Measurements from ENCODE around the gene CAMTA1. TPM values are rescaled to one million over a fixed set of nuclear protein-coding genes. Genes with fewer than 3 reads are reported as not detected.

Gene CAMTA1
- total RNA-seq, 1 experiment from 2014 or later = 82.2 TPM

DNA sequence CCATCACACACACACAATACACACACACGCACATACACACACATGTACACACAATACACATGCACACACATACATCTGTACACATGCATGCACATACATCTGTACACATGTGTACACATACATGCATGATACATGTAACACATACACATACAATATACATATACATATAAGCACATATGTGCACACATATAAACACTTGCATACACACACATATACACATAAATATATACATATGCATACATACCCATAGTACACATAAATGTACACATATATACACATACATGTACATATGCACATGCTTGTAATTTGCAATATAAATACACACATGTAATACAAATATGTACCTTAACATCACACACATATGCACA is 703.2 kb downstream of the CAMTA1 start:
- BruUV-seq (replicated peaks) = no TSS peak
- Histone ChIP-seq H3K4me1 (ENCODE audit: control insufficient read depth, insufficient read depth, low read length) (no peaks in the 10 kb centered on the region), H3K36me3 (ENCODE audit: control insufficient read depth, insufficient read depth, low read length) (no peaks in the 10 kb centered on the region), H3K27ac (ENCODE audit: low read length) (no peak overlapping the region), H3K4me3 (ENCODE audit: low read depth in 2 of 2, low read length in 2 of 2) (no peak overlapping the region), H3K27me3 (ENCODE audit: control insufficient read depth, insufficient read depth, low read length) (no peaks in the 10 kb centered on the region), H3K9me3 (ENCODE audit: control insufficient read depth, insufficient read depth, low read depth, low read length) (no peaks in the 10 kb centered on the region)
- TF ChIP-seq POLR2AphosphoS5 (IDR thresholded peaks at IDR 0.05; ENCODE audit: low read depth, low read length) = no peak
- TF ChIP-seq, protein P1, sequence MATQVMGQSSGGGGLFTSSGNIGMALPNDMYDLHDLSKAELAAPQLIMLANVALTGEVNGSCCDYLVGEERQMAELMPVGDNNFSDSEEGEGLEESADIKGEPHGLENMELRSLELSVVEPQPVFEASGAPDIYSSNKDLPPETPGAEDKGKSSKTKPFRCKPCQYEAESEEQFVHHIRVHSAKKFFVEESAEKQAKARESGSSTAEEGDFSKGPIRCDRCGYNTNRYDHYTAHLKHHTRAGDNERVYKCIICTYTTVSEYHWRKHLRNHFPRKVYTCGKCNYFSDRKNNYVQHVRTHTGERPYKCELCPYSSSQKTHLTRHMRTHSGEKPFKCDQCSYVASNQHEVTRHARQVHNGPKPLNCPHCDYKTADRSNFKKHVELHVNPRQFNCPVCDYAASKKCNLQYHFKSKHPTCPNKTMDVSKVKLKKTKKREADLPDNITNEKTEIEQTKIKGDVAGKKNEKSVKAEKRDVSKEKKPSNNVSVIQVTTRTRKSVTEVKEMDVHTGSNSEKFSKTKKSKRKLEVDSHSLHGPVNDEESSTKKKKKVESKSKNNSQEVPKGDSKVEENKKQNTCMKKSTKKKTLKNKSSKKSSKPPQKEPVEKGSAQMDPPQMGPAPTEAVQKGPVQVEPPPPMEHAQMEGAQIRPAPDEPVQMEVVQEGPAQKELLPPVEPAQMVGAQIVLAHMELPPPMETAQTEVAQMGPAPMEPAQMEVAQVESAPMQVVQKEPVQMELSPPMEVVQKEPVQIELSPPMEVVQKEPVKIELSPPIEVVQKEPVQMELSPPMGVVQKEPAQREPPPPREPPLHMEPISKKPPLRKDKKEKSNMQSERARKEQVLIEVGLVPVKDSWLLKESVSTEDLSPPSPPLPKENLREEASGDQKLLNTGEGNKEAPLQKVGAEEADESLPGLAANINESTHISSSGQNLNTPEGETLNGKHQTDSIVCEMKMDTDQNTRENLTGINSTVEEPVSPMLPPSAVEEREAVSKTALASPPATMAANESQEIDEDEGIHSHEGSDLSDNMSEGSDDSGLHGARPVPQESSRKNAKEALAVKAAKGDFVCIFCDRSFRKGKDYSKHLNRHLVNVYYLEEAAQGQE (IDR thresholded peaks at IDR 0.05; ENCODE audit: insufficient read depth in 1 of 2, low read depth in 2 of 2, low read length in 1 of 2) = no peak
- POLR2A ChIA-PET = no interaction called here
- ATAC-seq = no peak
- DNase-seq (ENCODE audit: low read depth, low spot score) = no peak
- in situ Hi-C loops (cut with HindIII; ENCODE audit: low pct_unique_long_range_greater_than_20kb, low sequenced_read_pairs) = no loop called here
- intact Hi-C loops (cut with micrococcal nuclease; ENCODE audit: unreplicated experiment) = no loop called here
- CTCF ChIA-PET = no interaction called here

DNA sequence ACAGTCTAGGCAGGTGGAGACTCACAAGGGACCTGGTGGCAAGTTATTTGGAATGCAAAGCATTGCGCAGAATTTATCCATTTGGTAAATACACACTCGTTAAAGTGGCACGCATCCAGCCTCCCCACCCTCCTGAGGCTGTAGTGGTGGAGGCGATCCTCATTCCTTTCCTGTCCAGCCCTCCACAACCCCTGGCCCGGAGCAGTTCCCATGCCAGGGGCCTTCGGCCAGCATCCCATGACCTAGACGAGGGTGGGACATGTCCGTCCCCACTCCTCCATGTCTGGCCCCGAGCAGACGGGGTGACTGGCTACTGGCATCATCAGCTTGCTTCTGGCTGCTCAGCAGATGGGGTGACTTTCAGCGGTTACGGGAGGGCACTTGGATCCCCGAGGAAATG is 704.3 kb downstream of the CAMTA1 start:
- no peak for DNase-seq (ENCODE audit: low read depth, low spot score)
- TF ChIP-seq TCF7L2 (IDR thresholded peaks at IDR 0.05; ENCODE audit: low read depth, low read length) (no peak), SIN3A (IDR thresholded peaks at IDR 0.05; ENCODE audit: borderline replicate concordance, insufficient read depth, low read depth, low read length) (no peak)
- TF ChIP-seq, protein P1 (IDR thresholded peaks at IDR 0.05; ENCODE audit: insufficient read depth in 1 of 2, low read depth in 2 of 2, low read length in 1 of 2) = no peak
- TF ChIP-seq, protein P2, sequence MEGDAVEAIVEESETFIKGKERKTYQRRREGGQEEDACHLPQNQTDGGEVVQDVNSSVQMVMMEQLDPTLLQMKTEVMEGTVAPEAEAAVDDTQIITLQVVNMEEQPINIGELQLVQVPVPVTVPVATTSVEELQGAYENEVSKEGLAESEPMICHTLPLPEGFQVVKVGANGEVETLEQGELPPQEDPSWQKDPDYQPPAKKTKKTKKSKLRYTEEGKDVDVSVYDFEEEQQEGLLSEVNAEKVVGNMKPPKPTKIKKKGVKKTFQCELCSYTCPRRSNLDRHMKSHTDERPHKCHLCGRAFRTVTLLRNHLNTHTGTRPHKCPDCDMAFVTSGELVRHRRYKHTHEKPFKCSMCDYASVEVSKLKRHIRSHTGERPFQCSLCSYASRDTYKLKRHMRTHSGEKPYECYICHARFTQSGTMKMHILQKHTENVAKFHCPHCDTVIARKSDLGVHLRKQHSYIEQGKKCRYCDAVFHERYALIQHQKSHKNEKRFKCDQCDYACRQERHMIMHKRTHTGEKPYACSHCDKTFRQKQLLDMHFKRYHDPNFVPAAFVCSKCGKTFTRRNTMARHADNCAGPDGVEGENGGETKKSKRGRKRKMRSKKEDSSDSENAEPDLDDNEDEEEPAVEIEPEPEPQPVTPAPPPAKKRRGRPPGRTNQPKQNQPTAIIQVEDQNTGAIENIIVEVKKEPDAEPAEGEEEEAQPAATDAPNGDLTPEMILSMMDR (IDR thresholded peaks at IDR 0.05) = no peak
- H3K36me3 ChIP-seq (ENCODE audit: control insufficient read depth, insufficient read depth, low read length) = no peaks in the 10 kb centered on the region
- H3K27ac ChIP-seq (ENCODE audit: low read length) = no peak overlapping the region
- no peak overlapping the region for H3K4me3 ChIP-seq (ENCODE audit: low read depth in 2 of 2, low read length in 2 of 2)
- CTCF ChIA-PET = no interaction called here
- POLR2A ChIA-PET = no interaction called here
- intact Hi-C loops (cut with micrococcal nuclease; ENCODE audit: unreplicated experiment) (no loop called here), in situ Hi-C loops (cut with HindIII; ENCODE audit: low pct_unique_long_range_greater_than_20kb, low sequenced_read_pairs) (no loop called here)
- no peak for ATAC-seq
- no peaks in the 10 kb centered on the region for H3K27me3 ChIP-seq (ENCODE audit: control insufficient read depth, insufficient read depth, low read length)
- BruUV-seq (replicated peaks) = no TSS peak
- no peaks in the 10 kb centered on the region for H3K4me1 ChIP-seq (ENCODE audit: control insufficient read depth, insufficient read depth, low read length)
- no peaks in the 10 kb centered on the region for H3K9me3 ChIP-seq (ENCODE audit: control insufficient read depth, insufficient read depth, low read depth, low read length)
